HG03520 (cell line): ENCODE results near the gene TMUB2.

ENCODE experiments used
- ATAC-seq: cut with Tn5 transposase; IDR thresholded peaks from one replicate; pipeline ENCODE4 v1.9.1; 2021; ENCODE audit warnings: mild to moderate bottlenecking, moderate library complexity; ENCODE audit not compliant: unreplicated experiment

The TMUB2 gene

GRCh38 chr17:44202756-44203155, 16.0 kb downstream of the TMUB2 start:
- no peak for ATAC-seq

GRCh38 chr17:44203731-44204440, 17.1 kb downstream of the TMUB2 start:
- ATAC-seq, result no peak

- ATAC-seq, result no peak
Measured at GRCh38 chr17:44204441-44204882, 17.7 kb downstream of the TMUB2 start.

GRCh38 chr17:44205962-44206824, 19.4 kb downstream of the TMUB2 start:
- ATAC-seq, result no peak

DNA sequence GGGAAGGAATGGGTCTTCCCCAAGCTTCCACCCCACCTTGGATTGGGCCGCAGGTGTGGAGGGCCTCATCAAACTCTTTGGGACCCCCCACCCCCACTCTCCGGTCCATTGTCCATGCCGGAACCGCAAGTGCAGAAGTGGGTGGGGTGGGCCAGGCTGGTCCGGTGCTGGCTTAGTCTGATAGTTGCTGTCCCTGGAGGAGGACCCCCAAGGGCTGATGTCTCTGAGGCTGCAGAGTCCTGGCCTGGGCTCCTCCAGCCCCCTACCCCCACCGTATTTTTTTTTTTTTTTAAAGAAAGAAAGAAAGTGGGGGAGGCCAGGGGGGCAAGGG, 20.0 kb downstream of the TMUB2 start:
- no peak for ATAC-seq

GRCh38 chr17:44207319-44207718, 20.5 kb downstream of the TMUB2 start:
- no peak for ATAC-seq

- ATAC-seq, result no peak
Measured at GRCh38 chr17:44207743-44208142, 21.0 kb downstream of the TMUB2 start.

DNA sequence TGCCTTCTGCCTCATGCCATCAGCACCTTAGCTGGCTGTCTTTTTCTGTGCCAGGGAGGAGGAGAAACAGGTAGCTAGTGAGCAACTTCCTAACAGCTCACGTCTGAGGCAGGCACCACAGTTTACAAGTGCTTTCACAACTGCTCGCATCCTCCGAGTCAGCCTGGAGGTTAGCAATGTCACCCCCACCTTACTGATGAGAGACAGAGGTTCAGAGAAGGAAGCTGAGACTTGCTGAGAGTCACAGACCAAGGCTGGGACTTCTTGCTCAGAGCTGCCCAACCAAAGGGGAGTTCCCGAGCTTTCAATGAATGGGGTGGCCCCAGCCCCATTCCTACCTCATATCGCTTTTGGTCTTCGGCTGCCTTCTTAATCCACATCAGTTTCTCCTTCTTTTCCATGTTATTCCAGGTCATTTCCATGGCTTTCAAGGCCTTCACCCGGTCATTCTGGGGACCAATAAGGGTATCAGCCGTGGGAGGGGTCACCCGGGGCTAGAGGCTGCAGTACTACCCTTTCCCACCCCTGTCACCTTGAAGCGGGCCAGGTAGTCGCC, 23.1 kb downstream of the TMUB2 start:
- ATAC-seq, result no peak

DNA sequence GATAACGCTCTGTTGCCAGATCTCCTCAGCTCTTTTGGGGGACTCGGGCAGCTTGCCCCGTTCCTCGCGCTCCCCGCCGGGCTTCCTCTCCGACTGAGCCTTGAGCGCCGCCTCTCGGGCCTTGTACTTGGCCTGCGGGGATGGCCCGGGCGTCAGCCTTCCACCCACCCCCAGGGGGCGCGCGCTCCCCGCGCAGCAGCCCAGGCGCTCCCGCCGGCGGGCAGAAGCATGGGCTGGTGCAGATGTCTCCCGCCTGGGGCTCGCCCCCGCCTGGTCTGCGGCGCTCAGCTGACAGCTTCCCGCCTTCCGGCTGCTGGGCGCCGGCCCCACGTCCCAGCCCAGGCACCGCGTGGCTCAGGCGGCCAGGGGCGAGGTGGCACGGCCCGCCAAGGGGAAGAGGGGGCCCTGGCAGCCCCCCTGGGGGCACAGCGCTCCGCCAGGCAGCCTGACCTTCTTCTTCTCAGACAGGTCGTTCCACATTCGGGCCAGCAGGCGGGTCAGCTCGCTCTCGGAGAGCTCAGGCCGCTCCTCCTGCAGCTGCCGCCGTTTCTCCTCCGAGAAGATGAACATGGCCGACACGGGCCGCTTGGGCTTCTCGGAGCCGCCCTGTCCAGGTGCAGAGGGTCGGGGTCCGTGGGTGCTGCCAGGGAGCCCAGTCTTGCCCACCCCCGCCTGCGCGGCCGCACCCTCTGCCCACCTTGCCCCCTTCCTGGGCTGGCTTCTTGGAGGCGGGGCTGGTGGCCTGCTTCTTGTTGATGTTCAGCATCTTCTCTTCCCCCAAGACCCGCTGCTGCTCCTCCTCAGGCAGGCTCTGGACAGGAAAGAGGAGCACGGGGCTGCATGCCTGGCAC, 23.8 kb downstream of the TMUB2 start:
- peak; percentile 73 for ATAC-seq

- no peak for ATAC-seq
Measured at GRCh38 chr17:44211281-44212265, 24.8 kb downstream of the TMUB2 start.

DNA sequence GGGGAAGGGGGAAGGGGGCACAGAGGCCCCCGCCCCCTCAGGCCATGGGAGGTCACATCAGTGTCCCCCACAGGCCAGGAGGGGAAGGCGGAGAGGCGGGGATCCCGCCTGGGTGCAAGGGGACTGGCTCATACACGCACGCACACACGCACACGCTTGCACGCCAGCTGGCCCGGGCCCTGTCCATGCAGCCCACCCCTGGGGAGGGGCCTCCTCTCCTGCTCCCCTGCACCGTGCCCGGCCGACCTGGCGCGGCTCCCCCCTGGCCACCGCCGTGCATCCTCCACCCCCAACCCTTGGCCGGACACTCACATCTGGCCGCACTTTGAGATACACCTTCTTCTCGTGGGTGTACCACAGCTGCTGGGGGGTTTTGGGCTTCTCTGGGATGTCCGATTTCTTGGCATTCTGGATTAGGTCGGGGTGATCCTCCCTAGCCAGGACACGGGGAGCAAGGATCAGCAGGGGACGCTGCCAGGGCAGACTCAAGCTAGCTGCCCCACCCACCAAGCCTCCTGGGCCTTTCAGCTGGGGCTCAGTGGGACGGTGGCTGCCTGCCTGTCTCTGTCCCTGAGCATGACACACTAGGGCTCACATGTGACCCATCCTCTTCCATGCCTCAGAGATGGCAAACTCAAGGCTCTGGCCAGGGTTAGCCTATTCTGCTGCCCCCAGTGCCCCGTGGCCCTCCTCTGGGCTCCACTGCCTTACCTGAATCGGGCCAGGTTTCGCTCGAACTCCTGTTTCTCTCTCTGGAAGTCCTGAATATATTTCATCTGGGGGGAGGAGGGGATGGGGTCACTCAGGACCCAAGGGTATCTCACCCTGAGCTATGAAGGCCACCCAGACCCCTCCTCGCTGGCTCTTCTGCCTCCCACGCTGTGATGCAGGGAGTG, 26.0 kb downstream of the TMUB2 start:
- no peak for ATAC-seq

GRCh38 chr17:44213403-44214229, 26.8 kb downstream of the TMUB2 start:
- ATAC-seq, result no peak

DNA sequence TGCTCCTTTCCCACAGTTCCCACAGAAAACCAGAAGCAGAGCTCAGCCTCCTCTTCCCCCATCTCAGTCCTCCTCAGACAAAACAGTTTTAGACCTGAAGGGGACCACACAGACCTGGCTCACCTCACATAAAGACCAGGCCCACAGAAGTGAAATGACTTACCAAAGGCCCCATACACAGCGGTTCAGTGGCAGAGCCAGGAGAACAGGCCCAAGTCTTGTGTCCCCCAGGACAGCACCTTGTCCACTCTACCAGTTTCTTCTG, 27.4 kb downstream of the TMUB2 start:
- no peak for ATAC-seq

- no peak for ATAC-seq
Measured at GRCh38 chr17:44214896-44215295, 28.1 kb downstream of the TMUB2 start.

DNA sequence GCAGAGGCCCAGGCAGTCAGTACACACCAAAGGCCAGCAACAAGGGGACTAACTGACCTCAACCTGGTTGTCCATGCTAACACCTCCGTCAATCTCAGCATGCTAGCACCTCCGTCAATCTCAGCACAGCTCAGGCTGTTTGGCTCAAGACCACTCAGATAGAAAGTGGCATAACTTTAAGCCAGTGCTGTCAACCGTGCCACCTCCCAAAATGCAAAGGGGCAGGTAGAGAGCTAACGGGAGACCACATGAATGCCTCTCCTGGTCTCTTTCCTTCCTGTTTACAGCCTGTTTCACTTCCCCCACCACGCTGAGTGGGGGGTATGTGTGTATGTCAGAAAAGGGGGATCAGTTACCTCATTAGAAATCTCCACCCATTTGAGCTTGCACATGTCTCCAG, 29.4 kb downstream of the TMUB2 start:
- no peak for ATAC-seq

DNA sequence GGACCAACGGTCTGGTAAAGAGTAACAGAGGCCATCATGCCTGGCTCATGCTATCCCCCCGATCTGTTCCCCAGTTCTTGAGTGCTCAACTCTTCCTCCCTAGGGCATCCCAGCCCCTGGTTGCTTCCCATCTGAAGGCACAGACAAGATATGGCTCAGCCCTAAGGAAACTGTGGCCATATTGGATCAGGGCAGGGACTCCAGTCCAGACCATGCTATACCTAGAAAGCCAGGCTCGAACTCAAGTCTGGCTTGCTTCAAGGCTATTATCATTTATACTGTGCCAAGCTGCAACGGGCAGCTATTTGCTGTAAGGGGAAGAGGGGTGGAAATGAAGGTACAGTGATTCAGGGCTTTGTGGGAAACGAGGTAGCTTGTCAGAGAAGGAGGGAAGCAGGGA, 29.9 kb downstream of the TMUB2 start:
- no peak for ATAC-seq

- no peak for ATAC-seq
Measured at GRCh38 chr17:44217738-44218343, 31.1 kb downstream of the TMUB2 start.
